HTR-8/SVneo (cell line): ENCODE results near the gene PFDN2.
A peak's percentile ranks its signal among the peaks of the same experiment; 100 is the strongest.

Experiments
- DNase-seq: peaks from one replicate; pipeline ENCODE4 v3.0.0; 2011; ENCODE audit warnings: low spot score, mixed read lengths; ENCODE audit not compliant: insufficient read length
- FAIRE-seq: peaks from 2 replicates; lab custom pipeline; 2011; peaks lifted over from hg19 to GRCh38; lab: Jason Lieb, UNC

Gene PFDN2

GRCh38 chr1:161083748-161084596 is 33.9 kb downstream of the PFDN2 start:
- peak; percentile 67 for FAIRE-seq

GRCh38 chr1:161082996-161083747 is 34.7 kb downstream of the PFDN2 start:
- FAIRE-seq: peak; percentile 91
- DNase-seq: peak; percentile 81

More at GRCh38 chr1:161083748-161084596, 33.9 kb downstream of the PFDN2 start:
- DNase-seq: no peak

DNA sequence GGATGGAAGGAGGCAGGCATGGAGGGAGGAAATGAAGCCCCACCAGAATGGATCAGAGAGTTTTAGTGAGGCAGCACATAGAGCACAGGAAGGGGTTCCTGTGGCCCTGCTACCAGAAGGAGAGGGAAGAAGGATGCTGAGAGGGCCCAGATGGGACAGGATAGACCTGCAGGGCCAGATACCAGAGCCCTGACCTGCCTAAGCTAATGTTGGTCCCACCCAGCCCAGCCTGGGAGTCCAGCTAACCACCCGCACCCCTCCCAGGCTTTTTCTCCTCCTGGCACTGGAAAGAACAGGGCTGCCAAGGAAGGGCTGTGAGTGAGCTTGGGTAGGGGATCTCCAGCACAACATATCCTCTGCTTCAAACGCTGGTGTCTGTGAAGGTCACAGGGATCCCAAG is 35.4 kb downstream of the PFDN2 start:
- no peak for FAIRE-seq

DNA sequence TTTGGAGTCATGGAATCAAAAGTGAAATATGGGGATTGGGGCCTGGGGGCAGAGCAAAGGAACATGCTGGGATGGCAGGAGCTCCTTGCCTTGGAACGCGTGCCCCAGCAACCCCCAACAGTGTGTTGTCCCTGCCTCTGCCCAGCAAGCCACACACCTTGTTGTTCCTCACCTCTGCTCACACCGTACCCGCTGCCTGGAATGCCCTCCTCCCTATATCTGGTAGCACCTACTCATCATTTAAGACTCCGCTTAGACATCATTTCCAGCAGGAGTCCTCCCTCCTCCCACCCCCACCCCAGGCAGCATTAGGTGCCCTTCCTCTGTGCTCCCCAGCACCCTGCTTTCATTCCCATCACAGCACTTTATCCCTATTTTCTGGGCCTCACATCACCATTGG is 36.3 kb downstream of the PFDN2 start:
- FAIRE-seq (no peak), DNase-seq (no peak)

More for the DNA sequence above, 35.4 kb downstream of the PFDN2 start:
- DNase-seq: no peak

DNA sequence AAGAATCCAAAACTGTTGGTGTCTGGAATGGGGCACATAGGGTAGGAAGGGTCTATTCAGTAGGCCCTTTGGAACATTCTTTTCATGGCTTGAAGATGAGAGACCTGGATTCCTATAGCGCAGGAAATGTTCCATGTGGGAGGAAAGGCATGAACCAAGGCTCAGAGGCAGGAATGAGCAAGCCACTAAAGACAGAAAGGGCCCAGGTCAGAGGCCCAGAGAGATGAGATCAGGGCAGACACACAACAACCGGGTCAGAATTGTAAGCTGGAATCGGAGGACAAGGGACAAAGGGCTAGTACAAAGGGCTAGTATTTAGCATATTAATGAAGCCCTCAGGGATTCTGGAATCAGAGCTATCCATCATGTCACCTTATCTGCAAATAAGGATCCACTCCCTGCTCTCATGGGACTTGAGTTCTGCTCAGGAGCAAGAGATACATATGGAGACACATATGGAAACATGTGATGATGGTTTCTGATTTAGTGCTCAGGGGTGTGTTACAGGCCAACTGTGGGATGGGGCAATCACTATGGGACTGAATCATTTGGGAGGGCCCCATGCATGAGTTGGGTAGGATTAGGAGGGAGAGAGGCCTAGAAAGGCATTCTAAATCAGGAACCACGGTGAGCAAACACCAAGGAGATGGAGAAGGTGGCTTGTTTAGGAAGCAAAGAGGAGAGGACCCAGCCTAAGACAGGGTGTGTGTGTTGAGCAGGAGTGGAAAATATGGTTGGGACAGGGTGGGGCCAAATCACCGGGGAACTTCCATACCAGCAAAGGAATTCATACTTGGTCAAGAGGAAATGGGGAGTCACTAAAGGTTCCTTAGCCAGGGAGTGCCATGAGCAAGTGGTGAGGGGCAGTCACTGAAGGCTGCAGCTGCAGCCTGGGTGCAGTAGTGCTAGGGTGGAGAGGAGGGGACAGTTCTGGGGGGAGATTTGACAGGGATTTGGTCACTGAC is 37.1 kb downstream of the PFDN2 start:
- no peak for FAIRE-seq
- no peak for DNase-seq

- DNase-seq: no peak
- no peak for FAIRE-seq
These were observed 38.3 kb downstream of the PFDN2 start for GRCh38 chr1:161079436-161080110.

DNA sequence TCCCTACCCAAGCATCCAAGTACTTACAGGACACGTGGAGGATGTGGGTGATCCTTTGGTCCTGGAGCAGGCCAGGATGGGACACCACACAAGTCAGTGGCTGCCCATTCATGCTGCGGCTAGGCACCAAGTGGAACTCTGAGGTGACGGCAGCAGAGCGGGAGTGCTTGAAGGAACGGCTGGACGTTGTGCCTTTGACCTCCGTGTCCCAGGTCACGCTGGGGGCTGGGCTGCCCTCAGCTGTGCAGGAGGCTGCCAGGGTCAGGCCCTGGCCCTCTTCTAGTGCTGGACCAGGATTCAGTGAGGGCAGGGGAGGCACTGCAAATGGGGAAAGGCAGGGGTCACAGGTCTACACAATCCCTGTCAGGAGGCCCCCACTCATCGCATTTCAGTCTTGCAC is 40.4 kb downstream of the PFDN2 start:
- FAIRE-seq (no peak), DNase-seq (no peak)

GRCh38 chr1:161076410-161076809 is 41.4 kb downstream of the PFDN2 start:
- FAIRE-seq (no peak), DNase-seq (no peak)

DNA sequence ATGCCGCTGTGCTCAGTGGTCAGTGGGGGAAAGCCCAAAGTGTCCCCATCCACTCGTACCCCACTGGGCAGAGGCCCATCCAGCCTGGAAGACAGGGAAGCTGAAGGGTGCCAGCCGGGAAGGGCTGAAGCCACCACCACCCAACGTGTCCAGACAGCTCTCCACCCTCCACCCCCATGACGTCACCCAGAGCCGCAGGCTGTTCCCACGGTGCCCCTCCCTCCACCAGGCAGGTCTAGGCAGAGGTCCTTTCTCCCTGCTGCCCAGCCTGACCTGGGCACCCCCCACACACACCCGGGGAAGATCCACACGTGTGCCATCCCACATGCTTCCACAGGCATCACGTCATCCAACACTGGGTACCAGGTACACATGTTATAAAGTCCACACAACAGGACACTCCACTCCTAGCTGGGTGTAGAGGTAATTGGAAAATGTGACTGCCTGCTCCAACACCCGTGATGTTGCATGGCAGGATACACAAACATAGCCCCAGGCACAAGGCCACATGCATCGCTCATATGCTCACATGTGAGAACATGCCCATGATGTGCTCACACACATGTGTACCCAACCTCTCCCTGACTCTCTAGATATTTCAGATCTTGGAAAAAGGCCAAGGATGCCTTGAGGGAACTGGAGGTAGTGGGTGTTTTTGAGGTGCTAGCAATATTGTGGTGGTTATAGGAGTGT is 43.0 kb downstream of the PFDN2 start:
- FAIRE-seq (no peak), DNase-seq (no peak)

GRCh38 chr1:161073474-161074121 is 44.2 kb downstream of the PFDN2 start:
- DNase-seq: no peak
- no peak for FAIRE-seq

GRCh38 chr1:161072751-161073449 is 44.9 kb downstream of the PFDN2 start:
- FAIRE-seq (no peak), DNase-seq (no peak)

GRCh38 chr1:161071886-161072371 is 45.9 kb downstream of the PFDN2 start:
- peak; percentile 38 for DNase-seq
- no peak for FAIRE-seq

DNA sequence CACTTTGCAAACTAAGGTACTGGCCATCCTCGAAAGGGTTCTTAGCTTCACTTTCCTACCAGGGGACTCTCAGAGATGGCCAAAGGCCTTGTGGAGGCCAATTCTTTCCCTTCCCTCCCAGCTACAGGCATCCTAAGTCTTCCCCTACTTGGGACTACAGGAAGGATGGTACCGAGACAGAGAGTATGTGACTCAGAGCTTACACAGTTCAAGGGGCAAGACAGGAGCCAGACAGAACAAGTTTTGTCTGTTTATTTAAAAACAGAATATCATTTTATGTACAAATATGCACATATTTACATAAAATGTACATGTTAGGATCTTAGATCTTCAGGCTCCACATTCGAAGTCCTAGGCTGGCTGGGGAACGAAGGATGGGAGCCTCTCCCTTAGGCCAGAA is 47.1 kb downstream of the PFDN2 start:
- DNase-seq: no peak
- no peak for FAIRE-seq

DNA sequence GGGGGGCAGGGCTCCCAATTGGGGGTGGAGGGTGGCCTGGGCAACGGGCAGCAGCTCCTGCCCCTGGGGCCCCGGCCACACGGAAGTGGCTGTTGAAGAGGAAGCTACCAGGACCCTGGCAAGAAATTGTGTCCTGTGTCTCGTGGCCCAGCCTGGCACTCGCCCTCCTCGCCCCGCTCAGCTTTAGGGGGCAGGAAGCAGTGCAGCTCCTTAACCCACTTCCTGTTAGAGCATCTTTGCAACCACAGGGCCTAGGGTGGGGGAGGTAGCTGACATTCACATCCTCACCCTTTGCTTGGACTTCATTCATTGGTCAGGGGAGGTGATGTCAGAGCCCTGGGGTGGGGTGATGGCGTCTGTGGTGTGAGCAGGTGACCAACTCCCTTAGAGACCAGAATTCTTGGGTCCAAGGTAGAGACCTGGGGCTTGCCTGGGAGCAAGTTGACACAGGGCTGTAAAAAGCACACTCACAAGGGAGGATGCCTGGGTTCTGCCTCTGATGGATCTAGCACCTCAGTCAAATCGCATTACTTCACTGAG is 48.0 kb downstream of the PFDN2 start, which contains the start of gene ARHGAP30:
ARHGAP30 (minus strand) TSS at position 161 of the 540 bp plus-strand sequence. CDS start 267 bp downstream, outside the sequence.
- DNase-seq: no peak
- FAIRE-seq: no peak

DNA sequence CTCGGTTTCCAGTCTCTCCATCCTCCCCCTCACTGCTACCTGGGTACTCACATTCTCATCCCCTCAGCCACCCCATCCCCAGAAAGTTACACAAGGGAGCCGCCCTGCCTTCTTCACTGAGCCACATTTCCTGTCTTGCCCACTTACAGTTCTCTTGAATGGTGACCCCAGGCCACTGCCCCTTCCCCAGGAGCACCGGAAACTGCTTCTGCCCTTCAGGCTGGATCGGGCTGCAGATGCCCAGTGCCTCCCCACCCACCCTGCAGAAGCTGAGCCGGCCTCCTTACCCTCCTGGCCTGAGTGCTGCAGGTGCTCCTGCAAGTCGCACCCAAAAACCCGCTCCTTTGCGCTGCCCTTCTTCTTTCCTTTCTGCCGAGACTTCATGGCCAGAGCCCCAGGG is 48.6 kb downstream of the PFDN2 start:
- FAIRE-seq (no peak), DNase-seq (no peak)

GRCh38 chr1:161068306-161069234 is 49.3 kb downstream of the PFDN2 start:
- FAIRE-seq (no peak), DNase-seq (no peak)
